SK-N-SH (cell line): Measurements from ENCODE around the gene TRMU. TPM values are rescaled to one million over a fixed set of nuclear protein-coding genes. Genes with fewer than 3 reads are reported as not detected.

Experiments used
- CTCF ChIA-PET: fragments of 300-600, 350-600 bp; formaldehyde crosslinking; extraction: SDS; loops from one replicate; lab custom pipeline; 2021; lab: Yijun Ruan, JAX
- POLR2A ChIA-PET: fragments of 350-600 bp; sonication (Branson Sonifier 250); formaldehyde crosslinking; extraction: SDS; loops from one replicate; lab custom pipeline; 2020; ENCODE audit warnings: antibody characterized with exemption, inconsistent platforms; lab: Yijun Ruan, JAX
- DNase-seq: peaks from one replicate; pipeline ENCODE4 v3.0.0; 2012
- H2AFZ ChIP-seq: fragments of 200-600 bp; sonication (generic); 2 replicates; pipeline ENCODE4 v1.8.1; 2016; ENCODE audit warnings: antibody characterized with exemption, mild to moderate bottlenecking, low read depth
- H3F3A ChIP-seq: fragments of 200-600 bp; sonication (generic); replicated peaks from 2 replicates; pipeline ENCODE3; 2016; ENCODE audit warnings: antibody characterized with exemption, mild to moderate bottlenecking; ENCODE audit not compliant: insufficient read depth
- H3K27ac ChIP-seq, 2 experiments: fragments of 200-500 bp in 1 of 2; fragments of 200-600 bp in 1 of 2; sonication (Bioruptor generic) in 1 of 2; sonication (generic), shearing (Covaris generic) in 1 of 2; 2 replicates each; pipeline versions ENCODE4 v1.5.1 to v1.6.1; 2014 to 2016; ENCODE audit warnings: low read depth in 2 of 2, inconsistent platforms in 1 of 2, low read length in 1 of 2, mild to moderate bottlenecking in 1 of 2, mixed read lengths in 1 of 2
- H3K27me3 ChIP-seq: fragments of 200-600 bp; sonication (generic), shearing (Covaris generic); 2 replicates; pipeline ENCODE4 v1.6.1; 2016; ENCODE audit warnings: mixed run types; ENCODE audit not compliant: insufficient read depth
- H3K36me3 ChIP-seq, 2 experiments: fragments of 200-500 bp in 1 of 2; fragments of 200-600 bp in 1 of 2; sonication (Bioruptor generic) in 1 of 2; sonication (generic) in 1 of 2; replicated peaks in 1 of 2; 2 replicates each; pipeline versions ENCODE3 to v1.5.1; 2014 to 2016; ENCODE audit warnings: low read length in 1 of 2, mild to moderate bottlenecking in 1 of 2; ENCODE audit not compliant: insufficient read depth in 2 of 2, control insufficient read depth in 1 of 2
- H3K4me1 ChIP-seq, 2 experiments: fragments of 200-500 bp in 1 of 2; fragments of 200-600 bp in 1 of 2; sonication (Bioruptor generic) in 1 of 2; sonication (generic), shearing (Covaris generic) in 1 of 2; 2 replicates each; pipeline versions ENCODE4 v1.5.1 to v1.6.1; 2014 to 2016; ENCODE audit warnings: low read depth in 1 of 2, low read length in 1 of 2, mixed run types in 1 of 2; ENCODE audit not compliant: insufficient read depth in 2 of 2, control insufficient read depth in 1 of 2
- H3K4me2 ChIP-seq: fragments of 200-600 bp; sonication (generic), shearing (Covaris generic); 2 replicates; pipeline ENCODE4 v1.6.1; 2017; ENCODE audit warnings: mixed run types
- H3K4me3 ChIP-seq, 2 experiments: fragments of 200-500 bp in 1 of 2; fragments of 200-600 bp in 1 of 2; sonication (Bioruptor generic) in 1 of 2; sonication (generic), shearing (Covaris generic) in 1 of 2; 2 replicates each; pipeline versions ENCODE4 v1.5.1 to v1.8.1; 2014 to 2016; ENCODE audit warnings: low read depth in 2 of 2, inconsistent platforms in 1 of 2, low read length in 1 of 2, mild to moderate bottlenecking in 1 of 2, mixed read lengths in 1 of 2, moderate library complexity in 1 of 2
- H3K79me2 ChIP-seq: fragments of 200-600 bp; sonication (generic); 2 replicates; pipeline ENCODE4 v1.8.1; 2017; ENCODE audit warnings: mild to moderate bottlenecking; ENCODE audit not compliant: insufficient read depth
- H3K9ac ChIP-seq: fragments of 200-600 bp; sonication (generic); 2 replicates; pipeline ENCODE4 v1.6.1; 2017; ENCODE audit warnings: mixed run types
- H3K9me2 ChIP-seq: fragments of 200-600 bp; sonication (generic); 2 replicates; pipeline ENCODE4 v1.6.1; 2017; ENCODE audit warnings: mixed run types
- H3K9me3 ChIP-seq: fragments of 200-600 bp; sonication (generic); 2 replicates; pipeline ENCODE4 v1.6.1; 2017; ENCODE audit warnings: mixed run types, mild to moderate bottlenecking, moderate library complexity
- H4K20me1 ChIP-seq: fragments of 200-600 bp; sonication (generic); 2 replicates; pipeline ENCODE4 v1.6.1; 2017; ENCODE audit warnings: mild to moderate bottlenecking, mixed run types; ENCODE audit not compliant: insufficient read depth
- CHD2 ChIP-seq: fragments of 150-350 bp; IDR thresholded peaks from 2 replicates; pipeline ENCODE4 v1.6.1; 2018; ENCODE audit warnings: low read length; ENCODE audit not compliant: partially characterized antibody
- EZH2phosphoT487 ChIP-seq: fragments of 200-600 bp; sonication (generic); IDR thresholded peaks from 2 replicates; pipeline ENCODE4 v1.6.1; 2017; ENCODE audit warnings: low read depth, mixed run types, mild to moderate bottlenecking, antibody characterized with exemption, moderate library complexity, borderline replicate concordance
- FOSL2 ChIP-seq: IDR thresholded peaks from 2 replicates; pipeline ENCODE4 v1.4.0; 2012; ENCODE audit warnings: low read depth, mild to moderate bottlenecking, moderate library complexity, borderline replicate concordance
- FOXM1 ChIP-seq: IDR thresholded peaks from 2 replicates; pipeline ENCODE4 v1.4.0; 2012; ENCODE audit warnings: low read depth, mild to moderate bottlenecking
- GATA2 ChIP-seq: sonication (generic); formaldehyde crosslinking; IDR thresholded peaks from 2 replicates; pipeline ENCODE4 v1.5.0; 2020; ENCODE audit warnings: mild to moderate bottlenecking, missing genetic modification reagents
- JUND ChIP-seq: IDR thresholded peaks from 2 replicates; pipeline ENCODE4 v1.4.0; 2012
- SIN3A ChIP-seq: IDR thresholded peaks from 2 replicates; pipeline ENCODE4 v1.6.1; 2012; ENCODE audit warnings: low read depth, mild to moderate bottlenecking, low read length, moderate library complexity, borderline replicate concordance
- SMC3 ChIP-seq: IDR thresholded peaks from 2 replicates; pipeline ENCODE4 v1.6.1; 2012; ENCODE audit warnings: low read depth, low read length, improper control_type of control experiment
- TAF1 ChIP-seq: IDR thresholded peaks from 2 replicates; pipeline ENCODE4 v1.6.1; 2012; ENCODE audit warnings: low read depth, mild to moderate bottlenecking, low read length, moderate library complexity, borderline replicate concordance
- TCF12 ChIP-seq: IDR thresholded peaks from 2 replicates; pipeline ENCODE4 v1.4.0; 2012
- TEAD4 ChIP-seq: IDR thresholded peaks from 2 replicates; pipeline ENCODE4 v1.4.0; 2012; ENCODE audit warnings: mild to moderate bottlenecking, borderline replicate concordance; ENCODE audit not compliant: insufficient read depth
- WGBS: methylation state at CpG from one replicate; pipeline ENCODE4 v1.1.6; 2017; ENCODE audit warnings: low lambda C conversion rate; 5-methylcytosine and 5-hydroxymethylcytosine counted together
- polyA plus RNA-seq, 3 experiments: library from polyadenylated mRNA; depleted of rRNA; stranded (reverse); fragments of >200 nt; gene quantifications; 2 replicates each; pipeline ENCODE4 v1.2.3, GENCODE V29; 2012
- TF ChIP-seq, protein P1 (sequence below): IDR thresholded peaks from 2 replicates; pipeline ENCODE4 v1.4.0; 2012; ENCODE audit warnings: low read depth, borderline replicate concordance
- TF ChIP-seq, protein P2 (sequence below): fragments of 200-600 bp; sonication (generic); IDR thresholded peaks from 2 replicates; pipeline ENCODE4 v1.6.1; 2017; ENCODE audit warnings: antibody characterized with exemption, mild to moderate bottlenecking, moderate library complexity
- TF ChIP-seq, protein P3 (sequence below): IDR thresholded peaks from 2 replicates; pipeline ENCODE4 v1.4.0; 2012; ENCODE audit warnings: low read depth

The TRMU gene
- polyA plus RNA-seq, 1 of the 3 experiments (the other 2 are of a cell fraction) = 47.1 TPM

DNA sequence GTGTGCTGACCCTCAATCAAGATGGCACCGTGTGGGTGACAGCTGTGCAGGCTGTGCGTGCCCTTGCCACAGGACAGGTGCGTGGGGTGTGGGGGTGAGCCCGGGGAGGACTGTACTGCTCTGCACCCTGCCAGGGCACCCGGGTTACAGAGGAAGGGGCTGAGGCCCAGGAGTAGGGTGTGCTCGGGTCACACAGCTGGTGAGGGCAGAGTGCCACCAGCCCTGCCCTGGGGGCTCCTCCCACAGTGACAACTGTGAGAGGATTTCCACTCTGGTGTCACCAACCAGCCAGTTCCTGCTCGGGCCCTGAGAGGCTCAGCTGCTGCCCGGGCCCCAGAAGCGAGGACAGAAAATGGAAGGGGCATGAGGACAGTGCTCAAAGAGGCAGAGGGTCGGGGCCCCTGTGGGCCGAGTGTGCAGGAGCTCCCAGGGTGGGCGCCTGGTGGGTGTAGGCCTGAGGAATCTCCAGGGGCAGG, 20.5 kb downstream of the TRMU start:
- Histone ChIP-seq H3K27me3 (no peaks in the 10 kb centered on the region), H3K4me3 (no peak overlapping the region), H3K9ac (no peak overlapping the region), H3F3A (no peaks in the 10 kb centered on the region), H3K79me2 (no peaks in the 10 kb centered on the region), H3K4me1 (no peaks in the 10 kb centered on the region), H4K20me1 (peaks cover 24% of the 10 kb centered on the region; the same call in 1 of the 2 replicates), H3K36me3 (peaks cover 3 to 58% of the 10 kb centered on the region in 2 experiments), H3K27ac (no peak overlapping the region), H3K9me3 (no peaks in the 10 kb centered on the region), H3K4me2 (no peak overlapping the region), H3K9me2 (no peaks in the 10 kb centered on the region), H2AFZ (no peak overlapping the region)
- ChIA-PET CTCF (interaction anchor here (0.6 to 8.4 kb wide), 24 partner anchors 8 to 361 kb away, joined by 3 to 70 read pairs (median 4); partner anchors contain the start of gene TRMU), POLR2A (interaction anchor here (0.5 kb wide), 1 partner anchor 582 kb away, joined by 4 read pairs; no protein-coding TSS in a partner anchor)
- WGBS = 90% methylated on average over 10 of the region's 12 CpGs
- TF ChIP-seq, protein P1, sequence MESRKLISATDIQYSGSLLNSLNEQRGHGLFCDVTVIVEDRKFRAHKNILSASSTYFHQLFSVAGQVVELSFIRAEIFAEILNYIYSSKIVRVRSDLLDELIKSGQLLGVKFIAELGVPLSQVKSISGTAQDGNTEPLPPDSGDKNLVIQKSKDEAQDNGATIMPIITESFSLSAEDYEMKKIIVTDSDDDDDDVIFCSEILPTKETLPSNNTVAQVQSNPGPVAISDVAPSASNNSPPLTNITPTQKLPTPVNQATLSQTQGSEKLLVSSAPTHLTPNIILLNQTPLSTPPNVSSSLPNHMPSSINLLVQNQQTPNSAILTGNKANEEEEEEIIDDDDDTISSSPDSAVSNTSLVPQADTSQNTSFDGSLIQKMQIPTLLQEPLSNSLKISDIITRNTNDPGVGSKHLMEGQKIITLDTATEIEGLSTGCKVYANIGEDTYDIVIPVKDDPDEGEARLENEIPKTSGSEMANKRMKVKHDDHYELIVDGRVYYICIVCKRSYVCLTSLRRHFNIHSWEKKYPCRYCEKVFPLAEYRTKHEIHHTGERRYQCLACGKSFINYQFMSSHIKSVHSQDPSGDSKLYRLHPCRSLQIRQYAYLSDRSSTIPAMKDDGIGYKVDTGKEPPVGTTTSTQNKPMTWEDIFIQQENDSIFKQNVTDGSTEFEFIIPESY = no peak
- no peak for TF ChIP-seq FOSL2
- TF ChIP-seq, protein P2, sequence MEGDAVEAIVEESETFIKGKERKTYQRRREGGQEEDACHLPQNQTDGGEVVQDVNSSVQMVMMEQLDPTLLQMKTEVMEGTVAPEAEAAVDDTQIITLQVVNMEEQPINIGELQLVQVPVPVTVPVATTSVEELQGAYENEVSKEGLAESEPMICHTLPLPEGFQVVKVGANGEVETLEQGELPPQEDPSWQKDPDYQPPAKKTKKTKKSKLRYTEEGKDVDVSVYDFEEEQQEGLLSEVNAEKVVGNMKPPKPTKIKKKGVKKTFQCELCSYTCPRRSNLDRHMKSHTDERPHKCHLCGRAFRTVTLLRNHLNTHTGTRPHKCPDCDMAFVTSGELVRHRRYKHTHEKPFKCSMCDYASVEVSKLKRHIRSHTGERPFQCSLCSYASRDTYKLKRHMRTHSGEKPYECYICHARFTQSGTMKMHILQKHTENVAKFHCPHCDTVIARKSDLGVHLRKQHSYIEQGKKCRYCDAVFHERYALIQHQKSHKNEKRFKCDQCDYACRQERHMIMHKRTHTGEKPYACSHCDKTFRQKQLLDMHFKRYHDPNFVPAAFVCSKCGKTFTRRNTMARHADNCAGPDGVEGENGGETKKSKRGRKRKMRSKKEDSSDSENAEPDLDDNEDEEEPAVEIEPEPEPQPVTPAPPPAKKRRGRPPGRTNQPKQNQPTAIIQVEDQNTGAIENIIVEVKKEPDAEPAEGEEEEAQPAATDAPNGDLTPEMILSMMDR = no peak
- no peak for TF ChIP-seq TAF1
- TF ChIP-seq, protein P3, sequence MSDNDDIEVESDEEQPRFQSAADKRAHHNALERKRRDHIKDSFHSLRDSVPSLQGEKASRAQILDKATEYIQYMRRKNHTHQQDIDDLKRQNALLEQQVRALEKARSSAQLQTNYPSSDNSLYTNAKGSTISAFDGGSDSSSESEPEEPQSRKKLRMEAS = no peak
- no peak for TF ChIP-seq TEAD4
- TF ChIP-seq JUND = no peak
- no peak for TF ChIP-seq SIN3A
- TF ChIP-seq GATA2 (CRISPR knock-in tag) = no peak
- no peak for TF ChIP-seq CHD2
- no peak for TF ChIP-seq EZH2phosphoT487
- TF ChIP-seq SMC3 = no peak
- TF ChIP-seq TCF12 = no peak
- no peak for TF ChIP-seq FOXM1
- no peak for DNase-seq
